H1 (cell line): ENCODE measurements around the gene DPM2. TPM values are rescaled to one million over a fixed set of nuclear protein-coding genes. Genes with fewer than 3 reads are reported as not detected.

Experiments
- CHD2 ChIP-seq: IDR thresholded peaks from 2 replicates; pipeline ENCODE4 v1.6.1; 2012; ENCODE audit warnings: low read length, improper control_type of control experiment
- RBBP5 ChIP-seq: IDR thresholded peaks from 2 replicates; pipeline ENCODE4 v1.7.1; 2012; ENCODE audit warnings: low read depth, mild to moderate bottlenecking, inconsistent platforms, low read length, moderate library complexity, borderline replicate concordance
- polyA plus RNA-seq, 7 experiments: library from polyadenylated mRNA; depleted of rRNA in 3 of 7; stranded (reverse) in 5 of 7; unstranded in 2 of 7; fragments of >200 nt in 5 of 7; fragments of 200-250 nt in 2 of 7; gene quantifications; 1 replicate in 5 of 7; 2 replicates in 1 of 7; 4 replicates in 1 of 7; pipeline versions ENCODE4 v1.2.1 to v1.2.3, GENCODE V29; 2011 to 2013; ENCODE audit warnings: missing spikeins in 2 of 7, mixed read lengths in 2 of 7
- total RNA-seq: library from RNA; stranded (reverse); fragmentation: NEBNext Ultra II Directional; extraction: Animal tissue kit (Norgen Biotek cat#: 25700); gene quantifications from 2 replicates; pipeline ENCODE4 v1.2.1, GENCODE V29; 2021

Gene DPM2
- total and polyA plus RNA-seq, 2 of the 8 experiments (the other 6 are each of a cell fraction or from before 2014, with no cell fraction given), result 45.4 to 95.4 TPM

DNA sequence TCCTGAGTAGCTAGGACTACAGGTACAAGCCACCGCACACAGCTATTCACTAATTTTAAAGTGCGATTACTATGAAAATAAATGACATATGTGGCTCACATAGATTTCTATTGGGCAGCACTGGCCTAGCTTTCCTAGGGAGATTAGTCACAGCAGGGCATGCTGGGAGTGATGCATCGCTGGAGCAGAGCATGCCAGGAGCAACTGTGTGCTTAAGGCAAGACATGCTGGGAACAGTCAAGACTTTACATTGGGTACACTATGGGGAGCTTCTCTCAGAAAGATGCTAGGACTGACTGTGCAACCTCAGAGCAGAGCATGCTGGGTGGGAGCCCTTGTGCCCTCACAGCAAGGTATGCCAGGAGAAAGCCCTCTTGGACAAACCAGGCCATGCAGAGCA lies 47.6 kb downstream of the DPM2 start (continued):
- TF ChIP-seq RBBP5 (no peak), CHD2 (no peak)
